Loucy (cell line): Measurements from ENCODE around the gene TJP3.

Experiments used
- CTCF ChIP-seq: fragments of 200-600 bp; sonication (generic); conservative IDR thresholded peaks from 2 replicates; pipeline ENCODE4 v1.5.1; 2014; ENCODE audit warnings: mild to moderate bottlenecking, antibody characterized with exemption, low read length
- EZH2phosphoT487 ChIP-seq: fragments of 200-600 bp; IDR thresholded peaks from 2 replicates; pipeline ENCODE4 v1.6.1; 2018; ENCODE audit warnings: antibody characterized with exemption, mild to moderate bottlenecking, moderate library complexity, borderline replicate concordance

GRCh38 chr19:3665681-3666544 is 42.3 kb upstream of the TJP3 start:
- peak; percentile 92 for TF ChIP-seq CTCF
- no peak for TF ChIP-seq EZH2phosphoT487
